Measurements from ENCODE around the gene P2RX4.

Gene P2RX4

GRCh38 chr12:121172145-121172544 is 37.8 kb upstream of the P2RX4 start:
- Histone ChIP-seq H3K4me3 (replicated peaks; ENCODE audit: insufficient read depth, low read length) (no peak overlapping the region), H3K27me3 (ENCODE audit: insufficient read depth, poor library complexity, severe bottlenecking) (no peaks in the 10 kb centered on the region), H3K27ac (replicated peaks) (no peak overlapping the region)
- DNase-seq (ENCODE audit: low read depth in 1 of 2, low spot score in 1 of 2) = no peak
- no peak for TF ChIP-seq POLR2AphosphoS5 (IDR thresholded peaks at IDR 0.05; ENCODE audit: low read depth)
- no peak for TF ChIP-seq REST (IDR thresholded peaks at IDR 0.05; ENCODE audit: insufficient replicate concordance, low read depth)
- TF ChIP-seq CTCF (IDR thresholded peaks at IDR 0.05; ENCODE audit: insufficient read depth, low read length) = no peak
- TF ChIP-seq SPI1 (IDR thresholded peaks at IDR 0.05; ENCODE audit: borderline replicate concordance, low read depth) = no peak
- TF ChIP-seq GABPA (IDR thresholded peaks at IDR 0.05; ENCODE audit: low read depth) = no peak

- TF ChIP-seq REST (IDR thresholded peaks at IDR 0.05; ENCODE audit: insufficient replicate concordance, low read depth) (no peak), SPI1 (IDR thresholded peaks at IDR 0.05; ENCODE audit: borderline replicate concordance, low read depth) (peak; percentile 24; the same call in 1 of the 2 replicates)
- Histone ChIP-seq H3K4me3 (replicated peaks; ENCODE audit: insufficient read depth, low read length) (no peak overlapping the region), H3K27me3 (ENCODE audit: insufficient read depth, poor library complexity, severe bottlenecking) (no peaks in the 10 kb centered on the region), H3K27ac (replicated peaks) (peak overlapping the region; percentile 32; the same call in 1 of the 2 replicates)
- DNase-seq (ENCODE audit: low read depth in 1 of 2, low spot score in 1 of 2) = peak in 1 of 2 experiments; percentile 75
Measured at GRCh38 chr12:121175383-121176119, 34.4 kb upstream of the P2RX4 start.

GRCh38 chr12:121176826-121177529 is 33.0 kb upstream of the P2RX4 start:
- Histone ChIP-seq H3K27ac (replicated peaks) (no peak overlapping the region), H3K4me3 (replicated peaks; ENCODE audit: insufficient read depth, low read length) (no peak overlapping the region), H3K27me3 (ENCODE audit: insufficient read depth, poor library complexity, severe bottlenecking) (no peaks in the 10 kb centered on the region)
- TF ChIP-seq CTCF (IDR thresholded peaks at IDR 0.05; ENCODE audit: insufficient read depth, low read length) (no peak), GABPA (IDR thresholded peaks at IDR 0.05; ENCODE audit: low read depth) (no peak), REST (IDR thresholded peaks at IDR 0.05; ENCODE audit: insufficient replicate concordance, low read depth) (no peak), POLR2AphosphoS5 (IDR thresholded peaks at IDR 0.05; ENCODE audit: low read depth) (no peak), SPI1 (IDR thresholded peaks at IDR 0.05; ENCODE audit: borderline replicate concordance, low read depth) (no peak; the same call in 1 of the 2 replicates)
- DNase-seq (ENCODE audit: low read depth in 1 of 2, low spot score in 1 of 2) = no peak
